Keratinocyte (primary cell): ENCODE results near the gene NPM3. TPM values are rescaled to one million over a fixed set of nuclear protein-coding genes. Genes with fewer than 3 reads are reported as not detected.

Source experiments
- DNase-seq: peaks from one replicate; pipeline ENCODE4 v3.0.0-alpha.2; 2011; ENCODE audit warnings: low read depth, missing footprints, low spot score
- FAIRE-seq: peaks from 2 replicates; lab custom pipeline; 2011; peaks lifted over from hg19 to GRCh38; lab: Jason Lieb, UNC
- H2AFZ ChIP-seq: 2 replicates; pipeline ENCODE4 v1.6.0; 2012; ENCODE audit warnings: low read length, control low read depth, inconsistent platforms; ENCODE audit not compliant: control insufficient read depth
- H3K27ac ChIP-seq: 2 replicates; pipeline ENCODE4 v1.5.1; 2011; ENCODE audit warnings: low read length; ENCODE audit not compliant: control insufficient read depth, insufficient read depth
- H3K27me3 ChIP-seq: 3 replicates; pipeline ENCODE4 v1.6.0; 2011; ENCODE audit warnings: low read length; ENCODE audit not compliant: control insufficient read depth, insufficient read depth; ENCODE audit errors: extremely low read depth
- H3K36me3 ChIP-seq, 2 experiments: 2 replicates in 1 of 2; 3 replicates in 1 of 2; pipeline ENCODE4 v1.5.1; 2011; ENCODE audit warnings: low read length in 2 of 2, mild to moderate bottlenecking in 1 of 2; ENCODE audit not compliant: control insufficient read depth in 2 of 2, insufficient read depth in 2 of 2; ENCODE audit errors: extremely low read depth in 1 of 2
- H3K4me1 ChIP-seq: 3 replicates; pipeline ENCODE4 v1.5.1; 2011; ENCODE audit warnings: low read length; ENCODE audit not compliant: control insufficient read depth, insufficient read depth; ENCODE audit errors: extremely low read depth
- H3K4me2 ChIP-seq: 3 replicates; pipeline ENCODE4 v1.6.0; 2011; ENCODE audit warnings: low read depth, low read length; ENCODE audit not compliant: control insufficient read depth, insufficient read depth; ENCODE audit errors: extremely low read depth
- H3K4me3 ChIP-seq, 3 experiments: fragments of 200-600 bp in 1 of 3; sonication (generic) in 1 of 3; 2 replicates in 2 of 3; 3 replicates in 1 of 3; pipeline ENCODE4 v1.5.1; 2011 to 2016; ENCODE audit warnings: low read length in 3 of 3, mild to moderate bottlenecking in 3 of 3, control low read depth in 2 of 3, inconsistent platforms in 1 of 3, low read depth in 1 of 3, mixed read lengths in 1 of 3, mixed run types in 1 of 3, moderate library complexity in 1 of 3; ENCODE audit not compliant: control insufficient read depth in 2 of 3, insufficient read depth in 2 of 3; ENCODE audit errors: extremely low read depth in 1 of 3
- H3K79me2 ChIP-seq: 2 replicates; pipeline ENCODE4 v1.6.0; 2012; ENCODE audit warnings: low read length; ENCODE audit not compliant: control insufficient read depth, insufficient read depth
- H3K9ac ChIP-seq: 3 replicates; pipeline ENCODE4 v1.6.0; 2011; ENCODE audit warnings: low read length; ENCODE audit not compliant: control insufficient read depth, insufficient read depth; ENCODE audit errors: extremely low read depth
- H3K9me1 ChIP-seq: 3 replicates; pipeline ENCODE4 v1.6.0; 2011; ENCODE audit warnings: low read length; ENCODE audit not compliant: control insufficient read depth, insufficient read depth; ENCODE audit errors: extremely low read depth
- H3K9me3 ChIP-seq: 2 replicates; pipeline ENCODE4 v1.5.1; 2012; ENCODE audit warnings: low read depth, low read length; ENCODE audit not compliant: control insufficient read depth
- H4K20me1 ChIP-seq: 3 replicates; pipeline ENCODE4 v1.6.0; 2011; ENCODE audit warnings: low read length; ENCODE audit not compliant: control insufficient read depth, insufficient read depth; ENCODE audit errors: extremely low read depth
- EZH2 ChIP-seq: IDR thresholded peaks from one replicate; pipeline ENCODE4 v1.6.1; 2012; ENCODE audit warnings: inconsistent platforms, mild to moderate bottlenecking, low read length, moderate library complexity
- dilution Hi-C: fragments of 300-500 bp; cut with MboI; formaldehyde crosslinking; loops from one replicate; pipeline ENCODE4 v1.7.0; 2020; ENCODE audit warnings: low sequenced_read_pairs; ENCODE audit not compliant: extremely low pct_ligation_motif_present
- polyA plus RNA-seq, 5 experiments: library from polyadenylated mRNA; depleted of rRNA in 3 of 5; stranded (reverse) in 3 of 5; stranded (forward) in 1 of 5; unstranded in 1 of 5; fragments of >200 nt; gene quantifications; 1 replicate in 1 of 5; 2 replicates in 3 of 5; 3 replicates in 1 of 5; pipeline versions ENCODE4 v1.2.1 to v1.2.3, GENCODE V29; 2011 to 2012; ENCODE audit warnings: missing spikeins in 2 of 5, low read depth in 1 of 5, low replicate concordance in 1 of 5
- TF ChIP-seq, protein P1 (sequence below), 3 experiments: IDR thresholded peaks in 1 of 3; conservative IDR thresholded peaks in 1 of 3; optimal IDR thresholded peaks in 1 of 3; 2 replicates in 2 of 3; 3 replicates in 1 of 3; pipeline versions ENCODE3 to v1.5.1; 2011; ENCODE audit warnings: low read length in 3 of 3, mild to moderate bottlenecking in 3 of 3, moderate library complexity in 2 of 3, control low read depth in 1 of 3, inconsistent platforms in 1 of 3; ENCODE audit not compliant: insufficient read depth in 2 of 3; ENCODE audit errors: extremely low read depth in 1 of 3

NPM3 gene
- polyA plus RNA-seq, 1 donor (not counting 4 experiments of a cell fraction or from before 2014, with no cell fraction given) = 77.2 TPM

DNA sequence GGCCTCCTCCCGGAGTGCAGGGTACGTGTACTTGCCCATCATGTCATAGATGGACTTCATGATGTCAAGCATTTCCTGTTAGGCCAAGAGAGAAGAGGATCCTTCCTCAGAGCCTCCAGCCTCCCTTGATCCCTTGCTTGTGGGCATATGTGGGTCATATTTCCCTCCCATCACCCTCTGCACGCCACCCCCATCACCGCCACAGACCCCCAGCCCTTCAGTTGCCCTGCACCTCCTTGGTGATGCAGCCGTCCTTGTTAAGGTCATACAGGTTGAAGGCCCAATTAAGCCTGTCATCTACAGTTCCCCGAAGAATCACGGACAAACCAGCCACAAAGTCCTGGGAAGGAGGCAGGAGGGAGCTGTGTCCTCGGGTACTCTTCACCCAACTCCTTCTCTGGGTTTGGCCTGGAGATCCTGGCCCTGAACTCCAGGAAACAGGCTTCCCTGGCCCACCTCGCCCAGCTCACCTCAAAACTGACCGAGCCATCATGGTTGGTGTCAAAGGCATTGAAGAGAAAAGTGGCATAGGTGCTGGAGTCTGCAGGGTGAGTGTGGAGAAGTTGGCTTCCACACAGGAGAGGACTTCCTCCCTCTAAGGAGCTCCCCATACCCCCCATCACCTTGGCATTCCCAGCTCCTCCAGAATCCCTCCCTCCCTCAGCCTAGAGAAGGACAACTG lies 44.8 kb upstream of the NPM3 start:
- H3K79me2 ChIP-seq = no peaks in the 10 kb centered on the region
- DNase-seq (no peak), FAIRE-seq (no peak)
- H3K9me1 ChIP-seq = no peaks in the 10 kb centered on the region
- no peak overlapping the region for H2AFZ ChIP-seq
- H3K4me1 ChIP-seq = peaks cover 20% of the 10 kb centered on the region
- no peak overlapping the region for H3K4me3 ChIP-seq
- no peaks in the 10 kb centered on the region for H3K9me3 ChIP-seq
- H4K20me1 ChIP-seq = no peaks in the 10 kb centered on the region
- H3K36me3 ChIP-seq = peaks cover 0 to 11% of the 10 kb centered on the region in 2 experiments
- no peak for TF ChIP-seq EZH2
- TF ChIP-seq, protein P1, sequence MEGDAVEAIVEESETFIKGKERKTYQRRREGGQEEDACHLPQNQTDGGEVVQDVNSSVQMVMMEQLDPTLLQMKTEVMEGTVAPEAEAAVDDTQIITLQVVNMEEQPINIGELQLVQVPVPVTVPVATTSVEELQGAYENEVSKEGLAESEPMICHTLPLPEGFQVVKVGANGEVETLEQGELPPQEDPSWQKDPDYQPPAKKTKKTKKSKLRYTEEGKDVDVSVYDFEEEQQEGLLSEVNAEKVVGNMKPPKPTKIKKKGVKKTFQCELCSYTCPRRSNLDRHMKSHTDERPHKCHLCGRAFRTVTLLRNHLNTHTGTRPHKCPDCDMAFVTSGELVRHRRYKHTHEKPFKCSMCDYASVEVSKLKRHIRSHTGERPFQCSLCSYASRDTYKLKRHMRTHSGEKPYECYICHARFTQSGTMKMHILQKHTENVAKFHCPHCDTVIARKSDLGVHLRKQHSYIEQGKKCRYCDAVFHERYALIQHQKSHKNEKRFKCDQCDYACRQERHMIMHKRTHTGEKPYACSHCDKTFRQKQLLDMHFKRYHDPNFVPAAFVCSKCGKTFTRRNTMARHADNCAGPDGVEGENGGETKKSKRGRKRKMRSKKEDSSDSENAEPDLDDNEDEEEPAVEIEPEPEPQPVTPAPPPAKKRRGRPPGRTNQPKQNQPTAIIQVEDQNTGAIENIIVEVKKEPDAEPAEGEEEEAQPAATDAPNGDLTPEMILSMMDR (optimal IDR thresholded peaks at IDR 0.05 in 1 of 3, IDR thresholded peaks at IDR 0.05 in 1 of 3, conservative IDR thresholded peaks at IDR 0.05 in 1 of 3; ENCODE audit: extremely low read depth in 1 of 3, insufficient read depth in 2 of 3, low read length in 3 of 3) = no peak
- H3K27ac ChIP-seq = no peak overlapping the region
- dilution Hi-C loops = no loop called here
- H3K27me3 ChIP-seq = no peaks in the 10 kb centered on the region
- no peak overlapping the region for H3K9ac ChIP-seq
- no peak overlapping the region for H3K4me2 ChIP-seq

DNA sequence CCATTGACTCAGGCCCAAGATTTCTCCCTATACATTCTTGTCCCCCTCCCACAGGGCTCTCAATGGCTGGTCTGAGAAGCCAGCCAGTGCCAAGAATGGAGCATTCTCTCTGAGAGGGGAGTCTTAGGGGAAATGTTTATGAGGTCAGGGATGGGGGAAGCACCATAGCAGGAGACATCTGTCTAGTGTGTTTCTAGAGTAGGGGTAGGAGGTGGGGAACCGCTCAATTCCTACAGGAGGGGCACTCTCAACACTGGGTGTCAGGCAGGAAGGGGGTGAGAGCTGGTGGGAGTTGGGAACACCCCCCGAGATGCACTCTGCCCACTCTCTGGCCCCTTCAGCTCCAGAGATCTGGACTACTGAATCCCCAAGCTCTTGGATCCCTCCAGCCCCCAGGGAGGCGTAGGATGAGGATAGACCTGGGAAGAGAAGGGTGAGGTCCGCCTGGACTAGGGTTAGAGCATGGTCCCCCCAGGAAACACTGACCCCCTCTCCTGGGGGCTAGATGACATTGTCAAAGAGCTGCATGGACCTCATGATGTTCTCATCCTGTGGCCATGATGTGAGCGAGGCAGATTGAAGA lies 43.7 kb upstream of the NPM3 start:
- H3K79me2 ChIP-seq = no peaks in the 10 kb centered on the region
- no peak overlapping the region for H2AFZ ChIP-seq
- no peak overlapping the region for H3K27ac ChIP-seq
- FAIRE-seq (no peak), DNase-seq (no peak)
- no peak overlapping the region for H3K4me2 ChIP-seq
- H3K4me1 ChIP-seq = peaks cover 20% of the 10 kb centered on the region
- peaks cover 0 to 11% of the 10 kb centered on the region in 2 experiments for H3K36me3 ChIP-seq
- H3K9me3 ChIP-seq = no peaks in the 10 kb centered on the region
- dilution Hi-C loops = no loop called here
- H3K9me1 ChIP-seq = no peaks in the 10 kb centered on the region
- H3K4me3 ChIP-seq = no peak overlapping the region
- no peak overlapping the region for H3K9ac ChIP-seq
- H3K27me3 ChIP-seq = no peaks in the 10 kb centered on the region
- TF ChIP-seq, protein P1 (optimal IDR thresholded peaks at IDR 0.05 in 1 of 3, IDR thresholded peaks at IDR 0.05 in 1 of 3, conservative IDR thresholded peaks at IDR 0.05 in 1 of 3; ENCODE audit: extremely low read depth in 1 of 3, insufficient read depth in 2 of 3, low read length in 3 of 3) = no peak
- no peak for TF ChIP-seq EZH2
- no peaks in the 10 kb centered on the region for H4K20me1 ChIP-seq
